NCI-H2029 treated with DMSO at 0.1 percent for 48 hours (cell line): Measurements from ENCODE around the gene GUK1.
"Not testable (repeated sequence)": the region's sequence is repeated elsewhere in the genome, so short reads cannot be mapped to it uniquely, and the experiment has no call there.

ENCODE experiments used
- DNase-seq: peaks from one replicate; lab custom pipeline; 2025; lab: John Stamatoyannopoulos, UW

GUK1 gene

GRCh38 chr1:228104526-228105269 is 35.4 kb upstream of the GUK1 start:
- DNase-seq, result no peak

- no peak for DNase-seq
These were observed 34.6 kb upstream of the GUK1 start for GRCh38 chr1:228105270-228105995.

- no peak for DNase-seq
These were observed 33.9 kb upstream of the GUK1 start for GRCh38 chr1:228105996-228106799.

- no peak for DNase-seq
These were observed 33.4 kb upstream of the GUK1 start for GRCh38 chr1:228106800-228107054.

- no peak for DNase-seq
These were observed 32.4 kb upstream of the GUK1 start for GRCh38 chr1:228107636-228108035.

GRCh38 chr1:228108055-228108690 is 31.9 kb upstream of the GUK1 start:
- no peak for DNase-seq

- DNase-seq, result no peak
These were observed 31.4 kb upstream of the GUK1 start for GRCh38 chr1:228108742-228109072.

GRCh38 chr1:228109073-228109961 is 30.8 kb upstream of the GUK1 start, which contains the start of gene MRPL55:
Gene MRPL55, minus strand, starts transcription at chr1:228109299. Its CDS starts 1,039 bp downstream, at chr1:228108260.
- peak; percentile 82 for DNase-seq

- no peak for DNase-seq
These were observed 30.1 kb upstream of the GUK1 start for GRCh38 chr1:228109962-228110488.

GRCh38 chr1:228110556-228110955 is 29.5 kb upstream of the GUK1 start:
- no peak for DNase-seq

- not testable (repeated sequence) for DNase-seq
These were observed 28.8 kb upstream of the GUK1 start for GRCh38 chr1:228111315-228111714.

GRCh38 chr1:228112167-228112566 is 27.9 kb upstream of the GUK1 start:
- no peak for DNase-seq

- no peak for DNase-seq
These were observed 27.5 kb upstream of the GUK1 start for GRCh38 chr1:228112617-228113016.

- no peak for DNase-seq
These were observed 25.3 kb upstream of the GUK1 start for GRCh38 chr1:228114827-228115226.

GRCh38 chr1:228117335-228117734 is 22.7 kb upstream of the GUK1 start:
- DNase-seq, result no peak

- no peak for DNase-seq
These were observed 22.0 kb upstream of the GUK1 start for GRCh38 chr1:228118040-228118439.

- DNase-seq, result no peak
These were observed 19.7 kb upstream of the GUK1 start for GRCh38 chr1:228120351-228120750.

GRCh38 chr1:228120857-228121489 is 19.1 kb upstream of the GUK1 start:
- DNase-seq, result no peak

- no peak for DNase-seq
These were observed 17.1 kb upstream of the GUK1 start for GRCh38 chr1:228122921-228123441.

GRCh38 chr1:228123505-228123904 is 16.6 kb upstream of the GUK1 start:
- DNase-seq, result no peak

GRCh38 chr1:228125185-228125584 is 14.9 kb upstream of the GUK1 start:
- DNase-seq, result no peak
